Measurements from ENCODE around the gene MST1.
"Not testable (repeated sequence)": the region's sequence is repeated elsewhere in the genome, so short reads cannot be mapped to it uniquely, and the experiment has no call there.

MST1 gene

DNA sequence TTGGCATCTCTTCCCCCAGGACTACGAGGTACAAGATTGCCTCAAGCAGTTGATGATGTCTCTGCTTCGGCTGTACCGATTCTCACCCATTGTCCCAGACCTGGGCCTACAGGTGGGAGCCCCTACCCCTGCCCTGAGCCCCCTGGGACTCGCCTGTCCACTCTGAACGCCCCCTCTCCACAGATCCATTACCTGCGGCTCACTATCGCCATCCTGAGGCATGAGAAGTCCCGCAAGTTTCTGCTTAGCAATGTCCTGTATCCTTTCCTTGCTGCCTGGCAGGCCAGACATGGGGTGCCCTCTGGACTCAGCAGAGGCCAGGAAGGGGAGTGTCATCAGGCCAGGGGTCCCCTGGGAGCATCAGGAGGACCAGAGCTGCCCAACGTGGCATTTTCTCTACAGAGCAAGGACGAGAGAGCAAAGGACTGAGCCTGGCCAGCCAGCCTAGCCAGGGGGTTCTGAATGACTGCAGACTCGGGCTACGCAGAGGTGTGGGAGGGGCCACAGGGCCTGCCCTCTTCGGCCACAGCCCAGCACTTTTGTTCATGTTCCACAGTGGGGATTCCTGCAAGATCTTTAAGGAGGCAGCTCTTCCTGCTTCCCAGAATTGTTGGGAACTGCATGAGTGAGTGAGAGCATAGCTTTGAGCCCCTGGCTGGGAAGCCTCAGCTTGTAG, 11.3 kb upstream of the MST1 start:
- no peak for DNase-seq (ENCODE audit: low read depth)

DNA sequence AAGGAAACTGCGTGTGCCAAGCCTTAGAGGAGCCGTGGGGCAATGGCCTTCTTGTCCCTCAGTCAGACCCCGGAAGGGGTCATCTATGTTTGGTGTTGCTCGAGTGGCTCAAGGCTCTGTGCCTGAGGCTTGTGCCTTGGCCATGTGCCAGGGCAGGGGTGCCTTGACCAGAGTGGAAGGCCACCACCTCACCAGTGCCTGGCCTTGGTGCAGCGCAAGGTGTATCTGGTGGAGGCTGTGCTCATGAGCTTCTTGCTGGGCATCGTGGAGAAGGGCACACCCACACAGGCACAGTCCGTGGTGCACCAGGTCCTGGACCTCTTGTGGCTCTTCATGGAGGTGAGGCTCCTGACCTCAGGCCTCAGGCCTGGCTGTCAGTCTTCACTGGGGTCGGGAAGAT, 10.7 kb upstream of the MST1 start:
- no peak for DNase-seq (ENCODE audit: low read depth)

DNA sequence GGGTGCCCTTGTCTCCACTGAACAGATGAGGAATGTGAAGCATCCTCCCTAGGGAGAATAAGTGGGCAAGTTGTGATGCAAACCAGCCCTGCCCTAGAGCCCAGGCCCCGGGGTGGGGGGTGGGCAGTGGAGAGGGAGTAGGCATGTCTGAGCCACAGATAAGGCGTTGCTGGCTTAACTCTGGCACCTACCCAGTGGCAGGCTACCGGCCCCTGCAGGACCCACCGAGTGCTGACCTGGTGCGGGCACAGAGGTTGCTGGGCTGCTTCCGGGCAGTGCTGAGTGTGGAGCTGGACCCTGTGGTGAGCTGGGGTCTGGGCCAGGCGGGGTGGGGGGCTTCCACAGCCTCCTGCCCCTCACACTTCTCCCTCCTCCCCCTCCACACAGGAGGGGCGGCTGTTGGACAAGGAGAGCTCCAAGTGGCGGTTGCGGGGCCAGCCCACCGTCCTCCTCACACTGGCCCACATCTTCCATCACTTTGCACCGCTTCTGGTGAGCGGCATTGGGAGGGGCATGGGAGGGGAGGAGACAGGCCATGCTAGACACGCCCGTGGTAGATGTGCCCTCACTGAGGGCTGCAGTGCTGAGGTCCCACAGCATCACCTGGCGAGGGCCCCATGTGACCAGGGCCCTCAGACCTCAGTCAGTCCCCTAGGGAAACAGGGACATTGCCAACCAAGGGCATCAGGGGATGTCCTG, 10.2 kb upstream of the MST1 start:
- no peak for DNase-seq (ENCODE audit: low read depth)

DNA sequence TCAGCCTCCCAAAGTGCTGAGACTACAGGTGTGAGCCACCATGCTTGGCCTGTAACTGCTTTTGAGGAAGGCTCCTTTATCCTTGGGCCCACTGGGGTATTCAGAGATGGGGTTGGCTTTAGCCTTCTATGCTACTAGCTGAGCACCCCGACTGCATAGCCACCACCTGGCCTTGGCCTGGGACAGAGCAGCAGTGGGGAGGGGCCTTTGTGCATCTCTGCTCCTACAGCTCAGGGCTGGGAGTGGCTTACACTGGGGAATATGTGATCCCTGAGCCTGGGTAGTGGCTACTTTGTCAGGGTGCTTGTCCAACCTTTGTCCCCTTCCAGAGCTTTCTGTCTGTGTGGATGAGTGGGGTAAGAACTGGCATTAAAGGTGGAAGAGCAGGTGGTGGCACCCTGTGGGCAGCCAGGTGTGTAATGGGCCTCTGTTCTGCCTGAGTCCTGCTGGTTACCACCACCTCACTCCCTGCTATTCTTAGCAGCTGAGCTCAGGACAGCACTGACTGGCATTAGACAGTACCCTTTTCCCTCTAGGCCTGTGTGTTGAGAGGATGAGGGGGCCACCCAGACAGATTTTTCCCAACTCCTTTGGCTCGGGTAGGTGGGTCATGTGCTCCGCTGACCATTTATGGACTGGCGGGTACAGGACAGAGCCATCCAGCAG, 6.2 kb upstream of the MST1 start:
- not testable (repeated sequence) for DNase-seq (ENCODE audit: low read depth)

DNA sequence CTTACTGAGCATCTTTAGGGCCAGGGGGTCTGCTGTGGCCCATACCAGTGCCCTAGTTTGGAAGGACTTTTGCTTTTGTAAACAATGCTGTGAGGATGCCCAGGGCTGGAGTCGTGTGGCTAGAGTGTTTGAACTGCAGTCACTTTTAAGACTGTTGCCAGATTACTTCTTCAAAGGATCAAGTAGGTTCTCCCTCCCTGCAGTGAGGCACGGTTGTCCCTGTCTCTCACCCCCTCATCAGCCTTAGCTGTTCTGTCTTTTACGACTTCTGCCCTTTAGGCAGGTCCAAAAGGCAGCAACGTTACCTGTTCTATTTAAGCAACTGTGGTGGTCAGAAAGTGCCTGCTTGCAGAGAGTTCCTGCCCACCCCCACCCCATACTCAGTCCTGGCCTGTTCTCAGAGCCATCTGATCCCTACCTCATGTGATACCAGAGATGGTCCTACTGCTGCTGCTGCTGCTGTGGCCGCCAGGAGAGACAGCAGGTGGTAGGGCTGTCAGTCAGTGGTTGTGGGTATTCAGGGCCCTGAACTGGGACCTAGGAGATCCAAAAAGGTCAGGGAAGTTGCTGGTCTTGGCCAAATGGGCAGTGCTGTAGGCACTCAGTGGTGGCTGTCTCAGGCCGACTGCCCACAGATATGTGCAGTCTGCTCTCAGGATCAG, 5.3 kb upstream of the MST1 start:
- not testable (repeated sequence) for DNase-seq (ENCODE audit: low read depth)

- not testable (repeated sequence) for DNase-seq (ENCODE audit: low read depth)
These were observed 2.2 kb upstream of the MST1 start for GRCh38 chr3:49691481-49691880.

- not testable (repeated sequence) for DNase-seq (ENCODE audit: low read depth)
These were observed 1.6 kb upstream of the MST1 start for GRCh38 chr3:49690856-49691255.

DNA sequence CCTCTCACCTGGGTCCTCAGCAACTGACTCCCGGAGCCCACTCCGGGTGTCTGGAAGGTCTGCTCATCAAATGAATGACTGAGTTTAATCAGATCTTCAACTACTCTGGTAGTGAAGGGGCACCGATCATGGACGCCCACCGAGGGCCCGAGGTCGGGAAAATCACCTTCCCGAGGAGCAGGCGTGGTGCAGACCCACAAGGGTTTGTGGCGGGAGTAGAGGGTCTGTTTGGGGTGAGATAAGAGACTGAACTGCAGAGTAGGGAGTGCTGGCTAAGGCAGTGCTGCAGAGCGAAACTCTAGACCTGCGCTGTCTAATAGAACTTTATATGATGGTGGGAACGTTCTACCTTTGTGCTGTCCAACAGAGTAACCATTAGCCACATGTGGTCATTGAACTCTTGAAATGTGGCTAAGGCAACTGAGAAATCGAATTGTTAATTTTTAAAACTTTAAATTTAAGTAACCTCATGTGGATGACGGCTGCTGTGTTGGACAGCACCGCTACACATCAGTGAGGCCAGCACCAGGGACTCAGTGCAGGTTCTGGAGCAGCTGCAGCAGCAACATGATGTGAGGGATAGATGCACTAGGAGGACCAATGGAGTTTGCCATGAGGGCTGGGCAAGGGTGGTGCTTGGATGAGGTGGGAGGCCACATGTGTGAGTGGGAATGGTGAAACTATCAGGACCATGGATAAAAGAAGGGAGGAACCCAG, 792 bp upstream of the MST1 start:
- DNase-seq (ENCODE audit: low read depth): peak; percentile 26

- DNase-seq (ENCODE audit: low read depth): not testable (repeated sequence)
These were observed 782 bp downstream of the MST1 start for GRCh38 chr3:49688338-49689045.

GRCh38 chr3:49687424-49687795, 1.9 kb downstream of the MST1 start:
- not testable (repeated sequence) for DNase-seq (ENCODE audit: low read depth)

GRCh38 chr3:49686769-49687423, 2.4 kb downstream of the MST1 start:
- not testable (repeated sequence) for DNase-seq (ENCODE audit: low read depth)

DNA sequence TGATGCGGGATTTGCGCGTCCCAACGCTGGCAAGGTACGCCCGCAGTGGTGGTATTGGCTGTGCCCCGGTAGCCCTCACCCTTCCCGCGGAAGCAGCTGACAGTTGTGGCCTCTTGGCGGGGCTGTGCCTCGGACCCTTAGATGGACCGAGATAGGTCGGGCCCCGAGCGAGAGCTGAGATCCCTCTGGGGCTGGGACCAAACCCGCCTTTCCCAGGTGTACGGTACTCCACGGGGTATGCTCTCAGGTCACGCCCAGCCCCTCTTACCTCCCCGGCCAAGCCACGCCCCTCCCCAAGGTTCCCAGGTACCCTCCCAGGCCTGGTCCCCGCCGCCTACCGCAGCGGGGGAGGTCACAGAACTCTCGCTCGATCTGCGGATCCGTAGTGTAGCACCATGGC, 2.9 kb downstream of the MST1 start:
- not testable (repeated sequence) for DNase-seq (ENCODE audit: low read depth)

- DNase-seq (ENCODE audit: low read depth): not testable (repeated sequence)
These were observed 3.4 kb downstream of the MST1 start for GRCh38 chr3:49685846-49686245.

GRCh38 chr3:49685103-49685502, 4.2 kb downstream of the MST1 start:
- not testable (repeated sequence) for DNase-seq (ENCODE audit: low read depth)

DNA sequence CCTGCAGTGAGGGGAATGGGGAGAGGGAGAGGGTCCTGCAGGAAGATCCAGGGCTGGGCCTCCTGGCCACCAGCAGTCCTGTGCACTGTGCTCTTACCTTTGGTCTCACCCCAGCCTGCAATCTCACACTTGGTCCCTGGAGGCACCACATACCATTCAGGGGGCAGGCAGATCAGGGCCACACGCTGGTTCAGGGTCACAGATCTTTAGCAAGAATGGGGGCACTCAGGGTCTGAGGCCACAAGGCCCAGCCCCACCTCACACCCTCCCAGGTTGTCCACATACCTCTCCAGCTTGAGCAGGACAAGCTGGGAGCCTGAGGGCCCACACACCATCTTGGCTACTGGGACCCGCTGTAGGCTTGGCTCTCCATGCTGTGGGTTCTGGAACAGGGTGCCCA, 4.8 kb downstream of the MST1 start:
- not testable (repeated sequence) for DNase-seq (ENCODE audit: low read depth)

DNA sequence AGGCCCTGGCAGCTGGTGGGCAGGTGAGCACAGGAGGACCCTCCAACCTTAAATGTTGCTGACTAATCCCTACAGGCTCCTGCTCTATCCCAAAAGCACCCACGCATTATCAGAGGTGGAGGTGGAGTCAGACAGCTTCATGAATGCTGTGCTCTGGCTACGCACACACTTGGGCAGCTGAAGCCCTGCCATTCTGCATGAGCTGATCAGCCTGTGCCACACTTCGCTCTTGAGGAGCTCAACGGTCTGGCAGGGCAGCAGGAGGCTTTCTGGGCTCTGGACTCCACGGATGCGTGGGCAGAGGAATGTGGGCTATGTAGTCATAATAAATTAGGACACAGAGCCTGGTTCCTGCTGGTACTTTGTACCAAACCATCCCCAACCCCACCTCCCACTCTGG, 6.1 kb downstream of the MST1 start:
- DNase-seq (ENCODE audit: low read depth): no peak

GRCh38 chr3:49681543-49681942, 7.7 kb downstream of the MST1 start:
- DNase-seq (ENCODE audit: low read depth): no peak

DNA sequence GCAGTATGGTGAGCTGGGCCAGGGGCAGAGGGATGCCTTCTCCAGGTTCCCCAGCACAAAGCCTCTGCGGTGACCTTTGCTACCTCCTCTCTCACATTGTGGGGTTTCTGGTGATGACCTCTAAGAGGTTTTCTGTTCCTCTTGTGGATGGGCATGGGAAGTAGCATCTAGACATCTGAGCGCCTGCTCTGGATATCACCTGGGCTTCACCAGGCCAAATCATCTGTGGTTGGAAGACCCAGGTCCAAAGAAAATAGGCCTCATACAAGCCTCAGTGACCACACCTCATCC, 8.1 kb downstream of the MST1 start:
- no peak for DNase-seq (ENCODE audit: low read depth)

- no peak for DNase-seq (ENCODE audit: low read depth)
These were observed 8.6 kb downstream of the MST1 start for GRCh38 chr3:49680493-49681231.

DNA sequence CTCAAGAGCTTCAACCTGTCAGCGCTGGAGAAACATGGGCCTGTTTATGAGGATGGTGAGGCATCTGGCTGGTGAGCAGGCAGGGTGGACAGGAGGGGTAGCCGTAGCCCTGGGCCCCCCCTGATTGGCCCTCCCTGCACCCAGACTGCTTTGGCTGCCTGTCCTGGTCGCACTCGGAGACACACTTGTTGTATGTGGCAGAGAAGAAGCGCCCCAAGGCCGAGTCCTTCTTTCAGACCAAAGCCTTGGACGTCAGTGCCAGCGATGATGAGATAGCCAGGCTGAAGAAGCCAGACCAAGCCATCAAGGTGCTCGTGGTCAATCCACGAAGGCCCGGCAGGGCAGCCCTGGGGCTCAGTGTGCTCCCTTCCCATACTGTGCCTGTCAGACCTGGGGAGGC, 13.4 kb downstream of the MST1 start:
- DNase-seq (ENCODE audit: low read depth): no peak
